NB4 (cell line): ENCODE results near the gene TCF4.

Experiments
- DNase-seq: peaks from one replicate; pipeline ENCODE4 v3.0.0; 2010; ENCODE audit warnings: low read depth
- H3K4me3 ChIP-seq: one replicate; pipeline ENCODE4 v1.5.1; 2011; ENCODE audit warnings: mild to moderate bottlenecking, low read depth, low read length, moderate library complexity
- CTCF ChIP-seq: IDR thresholded peaks from one replicate; pipeline ENCODE4 v1.5.1; 2012; ENCODE audit warnings: low read depth, low read length
- MYC ChIP-seq: IDR thresholded peaks from 2 replicates; pipeline ENCODE4 v1.6.1; 2011; ENCODE audit warnings: low read depth, low read length
- POLR2A ChIP-seq: IDR thresholded peaks from 2 replicates; pipeline ENCODE4 v1.6.1; 2011; ENCODE audit warnings: mild to moderate bottlenecking; ENCODE audit not compliant: insufficient read length; ENCODE audit errors: extremely low read depth
- TF ChIP-seq, protein P1 (sequence below): IDR thresholded peaks from 2 replicates; pipeline ENCODE4 v1.6.1; 2011; ENCODE audit warnings: low read depth, low read length

TCF4 gene

DNA sequence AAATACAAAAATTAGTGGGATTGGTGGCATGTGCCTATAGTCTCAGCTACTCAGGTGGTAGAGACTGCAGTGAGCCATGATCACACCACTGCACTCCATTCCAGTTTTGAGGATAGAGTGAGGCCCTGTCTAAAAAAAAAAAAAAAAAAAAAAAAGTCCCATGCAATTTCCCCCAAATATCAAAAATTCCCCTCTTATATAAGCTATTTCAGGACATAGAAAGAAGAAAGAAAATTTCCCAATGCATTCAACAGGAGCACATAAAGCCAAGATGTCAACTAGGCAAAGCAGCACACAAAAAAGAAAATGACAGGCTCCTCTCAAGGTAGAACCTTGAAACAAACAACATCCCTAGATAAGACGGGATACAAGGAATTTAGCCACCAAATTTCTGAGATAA lies 213.3 kb downstream of the TCF4 start:
- no peak overlapping the region for H3K4me3 ChIP-seq
- no peak for DNase-seq
- TF ChIP-seq CTCF (no peak), POLR2A (no peak), MYC (no peak)
- TF ChIP-seq, protein P1, sequence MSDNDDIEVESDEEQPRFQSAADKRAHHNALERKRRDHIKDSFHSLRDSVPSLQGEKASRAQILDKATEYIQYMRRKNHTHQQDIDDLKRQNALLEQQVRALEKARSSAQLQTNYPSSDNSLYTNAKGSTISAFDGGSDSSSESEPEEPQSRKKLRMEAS = no peak

DNA sequence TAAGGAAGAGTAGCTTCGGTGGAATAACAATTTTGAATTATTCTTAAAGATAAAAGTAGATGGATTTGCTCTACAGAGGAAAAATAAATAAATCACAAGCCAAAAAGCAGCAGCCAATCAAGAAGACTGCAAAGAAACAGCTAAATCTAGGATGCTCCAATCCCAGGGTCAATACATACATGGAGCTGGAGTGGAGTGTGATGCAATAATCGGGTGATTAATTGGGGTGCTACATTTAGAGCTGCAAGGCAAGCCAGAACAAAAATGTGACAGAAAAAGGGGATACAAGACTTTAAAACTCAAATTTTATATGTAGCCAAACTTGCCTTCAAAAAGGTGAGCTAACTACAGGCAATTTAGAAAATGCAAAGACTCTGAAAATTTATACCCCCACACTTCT lies 215.8 kb downstream of the TCF4 start:
- TF ChIP-seq POLR2A = no peak
- TF ChIP-seq, protein P1 = no peak
- no peak overlapping the region for H3K4me3 ChIP-seq
- DNase-seq = no peak

GRCh38 chr18:55370936-55371335 lies 217.1 kb downstream of the TCF4 start:
- TF ChIP-seq CTCF = no peak
- TF ChIP-seq MYC = no peak
- TF ChIP-seq POLR2A = no peak
- TF ChIP-seq, protein P1 = no peak
- H3K4me3 ChIP-seq = no peak overlapping the region
- no peak for DNase-seq

DNA sequence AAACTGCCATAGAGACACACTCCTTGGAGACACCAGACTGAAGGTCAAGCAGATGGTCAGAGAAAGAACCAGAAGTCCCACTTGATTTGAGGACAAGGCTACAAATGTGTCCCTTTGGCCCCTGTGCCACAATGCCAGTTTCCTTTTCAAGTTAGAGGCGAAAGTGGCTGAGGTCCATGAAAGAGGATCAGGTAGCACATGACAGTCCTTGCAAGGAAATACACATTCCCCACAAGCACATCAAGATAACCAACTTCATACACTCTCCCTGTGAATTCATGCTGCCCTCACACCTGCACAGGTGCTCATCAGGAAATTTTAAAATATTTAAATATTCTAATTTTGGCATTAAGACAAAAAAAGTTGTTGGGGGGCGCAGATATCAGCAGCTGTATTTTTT lies 218.6 kb downstream of the TCF4 start:
- no peak for DNase-seq
- TF ChIP-seq, protein P1 = no peak
- TF ChIP-seq MYC (no peak), POLR2A (no peak)
- no peak overlapping the region for H3K4me3 ChIP-seq

- DNase-seq = no peak
- H3K4me3 ChIP-seq = no peak overlapping the region
- TF ChIP-seq POLR2A (no peak), CTCF (no peak), MYC (no peak)
- TF ChIP-seq, protein P1 = no peak
Measured at GRCh38 chr18:55365342-55365741, 222.7 kb downstream of the TCF4 start.

DNA sequence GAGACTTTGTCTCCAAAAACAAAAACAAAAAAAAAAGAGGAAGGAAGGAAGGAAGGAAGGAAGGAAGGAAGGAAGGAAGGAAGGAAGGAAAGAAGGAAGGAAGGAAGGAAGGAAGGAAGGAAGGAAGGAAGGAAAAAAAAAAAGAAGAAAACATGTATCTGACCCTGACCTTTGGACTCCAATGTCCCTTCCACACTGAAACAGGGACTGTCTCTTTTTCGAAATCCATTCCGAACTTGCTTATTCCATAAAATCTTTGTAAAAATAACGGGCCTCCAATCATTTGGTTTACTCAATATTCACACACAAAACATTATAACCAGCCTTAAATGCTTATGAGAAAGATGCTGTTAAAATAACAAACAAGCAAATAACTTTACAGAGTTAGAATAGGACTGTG lies 225.7 kb downstream of the TCF4 start:
- H3K4me3 ChIP-seq = no peak overlapping the region
- no peak for DNase-seq
- TF ChIP-seq CTCF (no peak), MYC (no peak)

DNA sequence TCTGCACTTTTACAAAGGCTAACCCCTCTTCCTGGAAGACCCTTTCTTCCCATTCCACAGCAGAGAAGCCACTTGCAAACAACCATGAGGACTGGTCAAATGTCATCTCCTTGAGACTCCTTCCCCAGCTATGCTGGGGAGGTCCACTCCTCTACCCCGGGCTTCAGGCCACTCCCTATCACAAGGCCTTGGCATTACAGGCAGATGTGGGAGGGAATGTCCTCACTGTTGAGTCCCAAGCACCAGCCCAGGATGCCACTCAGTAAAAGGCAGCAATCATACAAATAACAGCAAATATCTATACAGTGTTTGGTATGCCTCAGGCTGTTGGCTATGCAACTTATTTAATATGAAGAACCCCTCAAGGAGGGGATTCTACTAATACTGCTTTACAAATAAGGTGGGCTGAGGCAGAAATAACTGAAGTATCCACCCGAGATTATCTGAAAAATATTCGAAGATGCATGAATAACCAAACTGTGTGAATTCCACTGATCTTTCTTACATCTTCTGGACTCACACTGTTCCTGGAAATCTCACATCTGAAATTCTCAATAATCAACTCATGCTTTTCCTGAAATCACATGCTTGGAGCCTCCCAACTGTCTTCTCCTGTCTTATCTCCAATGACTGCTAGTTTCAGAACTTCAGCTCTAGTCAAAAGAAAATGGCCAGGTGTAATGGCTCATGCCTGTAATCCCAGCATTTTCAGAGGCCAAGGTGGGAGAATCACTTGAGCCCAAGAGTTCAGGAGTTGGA lies 226.3 kb downstream of the TCF4 start:
- no peak for DNase-seq
- no peak overlapping the region for H3K4me3 ChIP-seq
- TF ChIP-seq POLR2A (no peak), CTCF (no peak), MYC (no peak)
- TF ChIP-seq, protein P1 = no peak
